Neural crest cell (in vitro differentiated cells): Measurements from ENCODE around the gene CSKMT. TPM values are rescaled to one million over a fixed set of nuclear protein-coding genes. Genes with fewer than 3 reads are reported as not detected.
A peak's percentile ranks its signal among the peaks of the same experiment; 100 is the strongest.
"Not testable (repeated sequence)": the region's sequence is repeated elsewhere in the genome, so short reads cannot be mapped to it uniquely, and the experiment has no call there.

ENCODE experiments used
- DNase-seq: peaks from one replicate; pipeline ENCODE4 v3.0.0; 2021; ENCODE audit warnings: low read depth, mixed read lengths, low spot score
- H3K27ac Mint-ChIP-seq: one replicate; pipeline ENCODE4 v1.8.0; 2021; ENCODE audit warnings: mild to moderate bottlenecking, mixed read lengths; ENCODE audit not compliant: unreplicated experiment
- H3K27me3 Mint-ChIP-seq: 2 replicates; pipeline ENCODE4 v1.8.0; 2021; ENCODE audit warnings: low read depth, mild to moderate bottlenecking, mixed read lengths
- H3K36me3 Mint-ChIP-seq: 2 replicates; pipeline ENCODE4 v1.8.0; 2021; ENCODE audit warnings: low read depth, mild to moderate bottlenecking, mixed read lengths
- H3K4me1 Mint-ChIP-seq: 2 replicates; pipeline ENCODE4 v1.8.0; 2021; ENCODE audit warnings: mixed read lengths
- H3K4me3 Mint-ChIP-seq: one replicate; pipeline ENCODE4 v1.8.0; 2021; ENCODE audit warnings: mild to moderate bottlenecking, mixed read lengths
- H3K9me3 Mint-ChIP-seq: 2 replicates; pipeline ENCODE4 v1.8.0; 2021; ENCODE audit warnings: mixed read lengths
- total RNA-seq: library from RNA; stranded (reverse); gene quantifications from 2 replicates; pipeline ENCODE4 v1.2.1, GENCODE V29; 2021
- TF ChIP-seq, protein P1 (sequence below): fragments of 200-600 bp; sonication (generic); conservative IDR thresholded peaks from 2 replicates; pipeline ENCODE4 v1.5.0; 2021; ENCODE audit warnings: antibody characterized with exemption, mild to moderate bottlenecking

The CSKMT gene
- total RNA-seq, 1 donor from 2014 or later, result 57.0 TPM

DNA sequence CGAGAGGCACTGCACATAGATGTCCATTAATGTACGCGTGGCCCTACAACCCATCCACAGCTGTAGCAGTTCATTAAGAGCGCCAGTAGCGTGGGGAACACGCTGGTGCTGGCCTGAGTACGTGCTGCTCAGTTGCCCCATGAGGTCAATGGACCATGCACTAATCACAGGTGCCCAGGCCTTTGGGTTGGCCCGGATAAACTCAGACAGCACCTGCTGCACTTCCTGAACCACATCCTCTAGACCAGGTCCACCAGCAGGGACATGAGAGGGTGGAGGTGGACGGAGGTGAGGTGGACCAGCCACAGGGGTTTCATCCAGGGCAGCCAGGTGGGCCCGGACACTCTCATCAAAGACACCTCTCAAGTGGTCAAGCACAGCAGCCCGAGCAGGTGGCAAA, 15.6 kb upstream of the CSKMT start:
- TF ChIP-seq, protein P1, sequence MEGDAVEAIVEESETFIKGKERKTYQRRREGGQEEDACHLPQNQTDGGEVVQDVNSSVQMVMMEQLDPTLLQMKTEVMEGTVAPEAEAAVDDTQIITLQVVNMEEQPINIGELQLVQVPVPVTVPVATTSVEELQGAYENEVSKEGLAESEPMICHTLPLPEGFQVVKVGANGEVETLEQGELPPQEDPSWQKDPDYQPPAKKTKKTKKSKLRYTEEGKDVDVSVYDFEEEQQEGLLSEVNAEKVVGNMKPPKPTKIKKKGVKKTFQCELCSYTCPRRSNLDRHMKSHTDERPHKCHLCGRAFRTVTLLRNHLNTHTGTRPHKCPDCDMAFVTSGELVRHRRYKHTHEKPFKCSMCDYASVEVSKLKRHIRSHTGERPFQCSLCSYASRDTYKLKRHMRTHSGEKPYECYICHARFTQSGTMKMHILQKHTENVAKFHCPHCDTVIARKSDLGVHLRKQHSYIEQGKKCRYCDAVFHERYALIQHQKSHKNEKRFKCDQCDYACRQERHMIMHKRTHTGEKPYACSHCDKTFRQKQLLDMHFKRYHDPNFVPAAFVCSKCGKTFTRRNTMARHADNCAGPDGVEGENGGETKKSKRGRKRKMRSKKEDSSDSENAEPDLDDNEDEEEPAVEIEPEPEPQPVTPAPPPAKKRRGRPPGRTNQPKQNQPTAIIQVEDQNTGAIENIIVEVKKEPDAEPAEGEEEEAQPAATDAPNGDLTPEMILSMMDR, result no peak
- H3K9me3 Mint-ChIP-seq, result no peaks in the 10 kb centered on the region
- no peak for DNase-seq
- H3K4me3 Mint-ChIP-seq, result peak overlapping the region; percentile 51
- peaks cover 3% of the 10 kb centered on the region for H3K27me3 Mint-ChIP-seq
- H3K27ac Mint-ChIP-seq, result no peak overlapping the region
- peaks cover 2% of the 10 kb centered on the region for H3K36me3 Mint-ChIP-seq
- peaks cover 32% of the 10 kb centered on the region for H3K4me1 Mint-ChIP-seq

DNA sequence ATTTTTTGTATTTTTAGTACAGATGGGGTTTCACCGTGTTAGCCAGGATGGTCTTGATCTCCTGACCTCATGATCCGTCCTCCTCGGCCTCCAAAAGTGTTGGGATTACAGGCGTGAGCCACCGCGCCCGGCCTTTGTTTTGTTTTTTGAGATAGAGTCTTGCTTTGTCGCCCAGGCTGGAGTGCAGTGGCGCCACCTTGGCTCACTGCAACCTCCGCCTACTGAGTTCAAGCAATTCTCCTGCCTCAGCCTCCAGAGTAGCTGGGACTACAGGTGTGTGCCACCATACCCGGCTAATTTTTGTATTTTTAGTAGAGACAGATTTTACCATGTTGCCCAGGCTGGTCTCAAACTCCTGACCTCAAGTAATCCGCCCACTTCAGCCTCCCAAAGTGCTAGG, 14.8 kb upstream of the CSKMT start:
- H3K4me1 Mint-ChIP-seq, result peaks cover 27% of the 10 kb centered on the region
- H3K27ac Mint-ChIP-seq, H3K4me3 Mint-ChIP-seq, H3K9me3 Mint-ChIP-seq, H3K27me3 Mint-ChIP-seq, DNase-seq, H3K36me3 Mint-ChIP-seq: not testable (repeated sequence)

- Mint-ChIP-seq H3K9me3 (no peaks in the 10 kb centered on the region), H3K27ac (peak overlapping the region; percentile 92), H3K4me1 (peaks cover 14% of the 10 kb centered on the region), H3K36me3 (no peaks in the 10 kb centered on the region), H3K27me3 (no peaks in the 10 kb centered on the region), H3K4me3 (peak overlapping the region; percentile 96)
- TF ChIP-seq, protein P1, result no peak
- DNase-seq, result no peak
Observed at GRCh38 chr11:62652161-62653006, 12.7 kb upstream of the CSKMT start.

- peak overlapping the region; percentile 67 for H3K27ac Mint-ChIP-seq
- TF ChIP-seq, protein P1, result no peak
- H3K36me3 Mint-ChIP-seq, result no peaks in the 10 kb centered on the region
- no peak for DNase-seq
- H3K27me3 Mint-ChIP-seq, result no peaks in the 10 kb centered on the region
- peak overlapping the region; percentile 75 for H3K4me3 Mint-ChIP-seq
- no peaks in the 10 kb centered on the region for H3K9me3 Mint-ChIP-seq
- H3K4me1 Mint-ChIP-seq, result peaks cover 14% of the 10 kb centered on the region
Observed at GRCh38 chr11:62654297-62654696, 10.8 kb upstream of the CSKMT start.

DNA sequence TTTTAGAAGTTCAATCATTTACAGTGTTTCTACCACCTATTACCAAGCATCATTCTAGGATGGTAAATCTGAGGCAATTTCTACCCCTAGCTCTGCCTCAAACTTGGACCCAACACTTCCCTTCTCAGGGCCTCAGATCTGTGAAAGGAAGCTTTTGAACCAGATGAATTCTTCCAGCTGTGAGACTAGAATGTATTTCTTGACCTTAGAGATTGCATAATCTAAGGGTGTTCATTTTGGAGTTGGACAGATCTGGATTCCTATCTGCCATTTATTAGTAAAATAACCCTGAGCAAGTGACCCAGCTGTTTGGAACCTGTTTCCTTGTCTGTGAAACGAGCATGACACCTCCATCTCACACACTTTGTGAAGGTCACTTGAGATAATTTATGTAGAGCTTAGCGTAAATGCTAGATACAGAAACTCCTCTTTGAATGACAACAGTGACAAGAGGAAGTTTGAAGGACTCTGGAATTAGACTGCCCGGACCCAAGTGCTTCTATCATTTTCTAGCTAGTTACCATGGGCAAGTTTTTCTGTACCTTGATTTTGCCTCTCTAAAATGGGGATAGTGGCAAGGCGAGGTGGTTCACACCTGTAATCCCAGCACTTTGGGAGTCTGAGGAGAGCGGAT, 8.2 kb upstream of the CSKMT start:
- TF ChIP-seq, protein P1, result no peak
- peaks cover 14% of the 10 kb centered on the region for H3K4me1 Mint-ChIP-seq
- H3K36me3 Mint-ChIP-seq, result no peaks in the 10 kb centered on the region
- H3K9me3 Mint-ChIP-seq, result no peaks in the 10 kb centered on the region
- no peak for DNase-seq
- peak overlapping the region; percentile 28 for H3K4me3 Mint-ChIP-seq
- H3K27ac Mint-ChIP-seq, result no peak overlapping the region
- H3K27me3 Mint-ChIP-seq, result no peaks in the 10 kb centered on the region
